ENCODE data around the gene MIB2.
A peak's percentile ranks its signal among the peaks of the same experiment; 100 is the strongest.

The MIB2 gene

GRCh38 chr1:1602968-1603506, 12.3 kb upstream of the MIB2 start:
- DNase-seq (no peak), ATAC-seq (no peak)
- Mint-ChIP-seq H3K27ac (no peak overlapping the region), H3K9me3 (no peaks in the 10 kb centered on the region), H3K4me1 (peaks cover 16% of the 10 kb centered on the region), H3K27me3 (peaks cover 5% of the 10 kb centered on the region), H3K36me3 (ENCODE audit: low read depth) (no peaks in the 10 kb centered on the region), H3K4me3 (no peak overlapping the region)

- H3K27me3 Mint-ChIP-seq: peaks cover 3% of the 10 kb centered on the region
- no peak overlapping the region for H3K27ac Mint-ChIP-seq
- DNase-seq (no peak), ATAC-seq (no peak)
- no peaks in the 10 kb centered on the region for H3K36me3 Mint-ChIP-seq (ENCODE audit: low read depth)
- H3K4me1 Mint-ChIP-seq: peaks cover 15% of the 10 kb centered on the region
- no peak overlapping the region for H3K4me3 Mint-ChIP-seq
- no peaks in the 10 kb centered on the region for H3K9me3 Mint-ChIP-seq
Observed at GRCh38 chr1:1603671-1604373, 11.5 kb upstream of the MIB2 start.

GRCh38 chr1:1604374-1605033, 10.8 kb upstream of the MIB2 start:
- no peak overlapping the region for H3K27ac Mint-ChIP-seq
- no peaks in the 10 kb centered on the region for H3K9me3 Mint-ChIP-seq
- H3K4me1 Mint-ChIP-seq: peaks cover 12% of the 10 kb centered on the region
- DNase-seq (no peak), ATAC-seq (no peak)
- H3K4me3 Mint-ChIP-seq: no peak overlapping the region
- no peaks in the 10 kb centered on the region for H3K27me3 Mint-ChIP-seq
- no peaks in the 10 kb centered on the region for H3K36me3 Mint-ChIP-seq (ENCODE audit: low read depth)

GRCh38 chr1:1605034-1605591, 10.2 kb upstream of the MIB2 start:
- no peaks in the 10 kb centered on the region for H3K36me3 Mint-ChIP-seq (ENCODE audit: low read depth)
- H3K4me1 Mint-ChIP-seq: peaks cover 12% of the 10 kb centered on the region
- H3K27me3 Mint-ChIP-seq: no peaks in the 10 kb centered on the region
- H3K9me3 Mint-ChIP-seq: no peaks in the 10 kb centered on the region
- H3K27ac Mint-ChIP-seq: no peak overlapping the region
- ATAC-seq: no peak
- DNase-seq: no peak
- no peak overlapping the region for H3K4me3 Mint-ChIP-seq

- Mint-ChIP-seq H3K9me3 (no peaks in the 10 kb centered on the region), H3K27ac (no peak overlapping the region), H3K4me1 (peaks cover 12% of the 10 kb centered on the region), H3K36me3 (ENCODE audit: low read depth) (no peaks in the 10 kb centered on the region), H3K27me3 (no peaks in the 10 kb centered on the region), H3K4me3 (no peak overlapping the region)
- ATAC-seq (no peak), DNase-seq (no peak)
Observed at GRCh38 chr1:1605724-1606123, 9.6 kb upstream of the MIB2 start.

GRCh38 chr1:1606232-1606631, 9.1 kb upstream of the MIB2 start:
- Mint-ChIP-seq H3K27ac (no peak overlapping the region), H3K9me3 (no peaks in the 10 kb centered on the region), H3K36me3 (ENCODE audit: low read depth) (no peaks in the 10 kb centered on the region), H3K27me3 (no peaks in the 10 kb centered on the region), H3K4me3 (no peak overlapping the region), H3K4me1 (peaks cover 12% of the 10 kb centered on the region)
- ATAC-seq (no peak), DNase-seq (no peak)

GRCh38 chr1:1609822-1610485, 5.3 kb upstream of the MIB2 start:
- no peaks in the 10 kb centered on the region for H3K9me3 Mint-ChIP-seq
- DNase-seq (no peak), ATAC-seq (no peak)
- no peaks in the 10 kb centered on the region for H3K27me3 Mint-ChIP-seq
- H3K4me1 Mint-ChIP-seq: peaks cover 26% of the 10 kb centered on the region
- no peak overlapping the region for H3K27ac Mint-ChIP-seq
- H3K4me3 Mint-ChIP-seq: no peak overlapping the region
- peaks cover 5% of the 10 kb centered on the region for H3K36me3 Mint-ChIP-seq (ENCODE audit: low read depth)

- ATAC-seq (no peak), DNase-seq (no peak)
- Mint-ChIP-seq H3K9me3 (no peaks in the 10 kb centered on the region), H3K27me3 (no peaks in the 10 kb centered on the region), H3K4me1 (peaks cover 28% of the 10 kb centered on the region), H3K4me3 (no peak overlapping the region), H3K36me3 (ENCODE audit: low read depth) (peaks cover 5% of the 10 kb centered on the region), H3K27ac (no peak overlapping the region)
Observed at GRCh38 chr1:1610796-1611195, 4.5 kb upstream of the MIB2 start.

- Mint-ChIP-seq H3K27ac (no peak overlapping the region), H3K9me3 (no peaks in the 10 kb centered on the region), H3K4me3 (no peak overlapping the region), H3K27me3 (no peaks in the 10 kb centered on the region), H3K4me1 (peaks cover 26% of the 10 kb centered on the region), H3K36me3 (ENCODE audit: low read depth) (peaks cover 5% of the 10 kb centered on the region)
- DNase-seq (no peak), ATAC-seq (no peak)
Observed at GRCh38 chr1:1612104-1612400, 3.2 kb upstream of the MIB2 start.

- Mint-ChIP-seq H3K9me3 (no peaks in the 10 kb centered on the region), H3K27ac (peak overlapping the region; percentile 93), H3K27me3 (no peaks in the 10 kb centered on the region), H3K4me1 (peaks cover 24% of the 10 kb centered on the region), H3K36me3 (ENCODE audit: low read depth) (peaks cover 9% of the 10 kb centered on the region), H3K4me3 (peak overlapping the region; percentile 93)
- ATAC-seq (no peak), DNase-seq (no peak)
Observed at GRCh38 chr1:1613509-1614082, 1.7 kb upstream of the MIB2 start.

- peaks cover 9% of the 10 kb centered on the region for H3K36me3 Mint-ChIP-seq (ENCODE audit: low read depth)
- no peaks in the 10 kb centered on the region for H3K9me3 Mint-ChIP-seq
- peak overlapping the region; percentile 93 for H3K4me3 Mint-ChIP-seq
- DNase-seq (peak; percentile 60), ATAC-seq (peak; percentile 7)
- H3K27me3 Mint-ChIP-seq: no peaks in the 10 kb centered on the region
- peaks cover 24% of the 10 kb centered on the region for H3K4me1 Mint-ChIP-seq
- H3K27ac Mint-ChIP-seq: peak overlapping the region; percentile 93
Observed at GRCh38 chr1:1614204-1614953, 921 bp upstream of the MIB2 start.

GRCh38 chr1:1614954-1615255, 395 bp upstream of the MIB2 start:
- ATAC-seq (no peak), DNase-seq (no peak)
- H3K27ac Mint-ChIP-seq: peak overlapping the region; percentile 93
- H3K4me3 Mint-ChIP-seq: peak overlapping the region; percentile 93
- peaks cover 9% of the 10 kb centered on the region for H3K36me3 Mint-ChIP-seq (ENCODE audit: low read depth)
- peaks cover 24% of the 10 kb centered on the region for H3K4me1 Mint-ChIP-seq
- H3K9me3 Mint-ChIP-seq: no peaks in the 10 kb centered on the region
- H3K27me3 Mint-ChIP-seq: no peaks in the 10 kb centered on the region

- DNase-seq: peak; percentile 48
- ATAC-seq: peak; percentile 9
- peak overlapping the region; percentile 82 for H3K27ac Mint-ChIP-seq
Observed at GRCh38 chr1:1616045-1616790, 918 bp downstream of the MIB2 start.

More at GRCh38 chr1:1616045-1616790, 918 bp downstream of the MIB2 start:
- H3K4me1 Mint-ChIP-seq: peaks cover 24% of the 10 kb centered on the region
- peak overlapping the region; percentile 80 for H3K4me3 Mint-ChIP-seq
- no peaks in the 10 kb centered on the region for H3K27me3 Mint-ChIP-seq
- no peaks in the 10 kb centered on the region for H3K9me3 Mint-ChIP-seq
- H3K36me3 Mint-ChIP-seq (ENCODE audit: low read depth): peaks cover 9% of the 10 kb centered on the region
